K562 (cell line): Measurements from ENCODE around the gene PGF. TPM values are rescaled to one million over a fixed set of nuclear protein-coding genes. Genes with fewer than 3 reads are reported as not detected.
A peak's percentile ranks its signal among the peaks of the same experiment; 100 is the strongest.

Experiments
- ATAC-seq: fragments of 200-7000 bp; cut with Tn5 transposase; 3 replicates; pipeline ENCODE4 v1.9.1; 2020; ENCODE audit warnings: moderate library complexity
- BruUV-seq: library from RNA; stranded (reverse); fragments of 400-500 nt; replicated peaks from 2 replicates; lab custom pipeline; 2021; lab: Mats Ljungman, UMichigan
- CTCF ChIA-PET: fragments of 300-600 bp; formaldehyde crosslinking; extraction: SDS; loops from one replicate; lab custom pipeline; 2021; ENCODE audit warnings: low intra/inter-chr PET ratio; lab: Yijun Ruan, JAX
- POLR2A ChIA-PET: fragments of 300-600, 350-650 bp; sonication (Branson Sonifier 250); formaldehyde crosslinking; extraction: SDS; loops from one replicate; lab custom pipeline; 2021; ENCODE audit warnings: antibody characterized with exemption, inconsistent platforms; lab: Yijun Ruan, JAX
- DNase-seq, 4 experiments: peaks; one replicate each; pipeline versions ENCODE4 v3.0.0 to v3.0.0-alpha.2; 2011 to 2018; ENCODE audit warnings: low spot score in 3 of 4, mixed read lengths in 3 of 4; ENCODE audit errors: extremely low read depth in 1 of 4
- FAIRE-seq: peaks from 2 replicates; lab custom pipeline; 2011; peaks lifted over from hg19 to GRCh38; lab: Jason Lieb, UNC
- H2AFZ ChIP-seq: 2 replicates; pipeline ENCODE4 v1.6.0; 2011; ENCODE audit warnings: low read depth, low read length, control low read depth, inconsistent platforms
- H3K27ac ChIP-seq: fragments of 200-600 bp; 3 replicates; pipeline ENCODE4 v1.8.0; 2011; ENCODE audit warnings: low read depth, mild to moderate bottlenecking, control low read depth, inconsistent platforms, low read length, moderate library complexity, mixed read lengths; ENCODE audit errors: extremely low read depth
- H3K27me3 ChIP-seq, 2 experiments: fragments of 300-600 bp in 1 of 2; 2 replicates in 1 of 2; 3 replicates in 1 of 2; pipeline versions ENCODE4 v1.6.0 to v1.8.0; 2011; ENCODE audit warnings: inconsistent platforms in 2 of 2, low read length in 2 of 2, mild to moderate bottlenecking in 1 of 2, mixed read lengths in 1 of 2, moderate library complexity in 1 of 2; ENCODE audit not compliant: control insufficient read depth in 2 of 2, insufficient read depth in 2 of 2
- H3K36me3 ChIP-seq: fragments of 300-600 bp; 3 replicates; pipeline ENCODE4 v1.8.0; 2011; ENCODE audit warnings: mild to moderate bottlenecking, low read length, inconsistent platforms; ENCODE audit not compliant: control insufficient read depth, insufficient read depth
- H3K4me1 ChIP-seq, 2 experiments: fragments of 200-600 bp in 1 of 2; replicated peaks in 1 of 2; 2 replicates in 1 of 2; 3 replicates in 1 of 2; pipeline versions ENCODE4 v1.5.1 to v1.8.0; 2011; ENCODE audit warnings: inconsistent platforms in 2 of 2, low read length in 2 of 2, mild to moderate bottlenecking in 1 of 2, mixed read lengths in 1 of 2, moderate library complexity in 1 of 2; ENCODE audit not compliant: control insufficient read depth in 2 of 2, insufficient read depth in 2 of 2
- H3K4me2 ChIP-seq: 2 replicates; pipeline ENCODE4 v1.6.1; 2011; ENCODE audit warnings: low read length, control low read depth, inconsistent platforms, mixed read lengths; ENCODE audit not compliant: insufficient read depth
- H3K4me3 ChIP-seq: fragments of 200-600 bp; sonication (generic), shearing (Covaris generic); 2 replicates; pipeline ENCODE4 v1.5.1; 2016; ENCODE audit warnings: control low read depth, inconsistent platforms
- H3K79me2 ChIP-seq: fragments of 200-600 bp; 3 replicates; pipeline ENCODE4 v1.8.0; 2011; ENCODE audit warnings: low read length, inconsistent platforms; ENCODE audit not compliant: control insufficient read depth, insufficient read depth
- H3K9ac ChIP-seq, 2 experiments: 2 replicates each; pipeline versions ENCODE4 v1.6.0 to v1.6.1; 2011; ENCODE audit warnings: low read depth in 2 of 2, low read length in 2 of 2, control low read depth in 1 of 2, inconsistent platforms in 1 of 2, mild to moderate bottlenecking in 1 of 2, mixed read lengths in 1 of 2; ENCODE audit not compliant: insufficient read depth in 1 of 2
- H3K9me1 ChIP-seq: one replicate; pipeline ENCODE4 v1.6.0; 2011; ENCODE audit warnings: inconsistent platforms, mild to moderate bottlenecking, low read length, moderate library complexity; ENCODE audit not compliant: control insufficient read depth, insufficient read depth
- H3K9me3 ChIP-seq: replicated peaks from 2 replicates; pipeline ENCODE4 v1.5.1; 2011; ENCODE audit warnings: low read depth, low read length, inconsistent platforms; ENCODE audit not compliant: control insufficient read depth, insufficient read depth
- H4K20me1 ChIP-seq: replicated peaks from 2 replicates; pipeline ENCODE4 v1.6.1; 2011; ENCODE audit warnings: low read length, inconsistent platforms, mixed read lengths; ENCODE audit not compliant: control insufficient read depth, insufficient read depth
- BRF1 ChIP-seq: IDR thresholded peaks from 3 replicates; pipeline ENCODE4 v1.6.1; 2011; ENCODE audit warnings: borderline replicate concordance, mild to moderate bottlenecking; ENCODE audit not compliant: insufficient read length; ENCODE audit errors: extremely low read depth
- CAMTA2 ChIP-seq: fragments of 250-450 bp; sonication (Bioruptor Pico); conservative IDR thresholded peaks from 2 replicates; pipeline ENCODE4 v1.5.1; 2022
- CTBP1 ChIP-seq: fragments of 450-650 bp; IDR thresholded peaks from 2 replicates; pipeline ENCODE4 v1.6.1; 2016; ENCODE audit warnings: borderline replicate concordance
- ELF2 ChIP-seq: fragments of 250-450 bp; sonication (Bioruptor Pico); IDR thresholded peaks from 2 replicates; pipeline ENCODE4 v1.5.0; 2021; ENCODE audit warnings: mild to moderate bottlenecking
- JUND ChIP-seq, 2 experiments: IDR thresholded peaks; 2 replicates in 1 of 2; 3 replicates in 1 of 2; pipeline ENCODE4 v1.6.1; 2011; ENCODE audit warnings: borderline replicate concordance in 2 of 2, low read depth in 2 of 2, low read length in 2 of 2, improper control_type of control experiment in 1 of 2, missing biosample characterization in 1 of 2, missing genetic modification characterization in 1 of 2, missing genetic modification reagents in 1 of 2
- KAT8 ChIP-seq: fragments of 450-650 bp; IDR thresholded peaks from 2 replicates; pipeline ENCODE4 v1.6.1; 2016; ENCODE audit warnings: low read depth, mild to moderate bottlenecking
- LEF1 ChIP-seq: fragments of 450-650 bp; IDR thresholded peaks from 2 replicates; pipeline ENCODE4 v1.6.1; 2016; ENCODE audit warnings: mild to moderate bottlenecking
- NCOA2 ChIP-seq, 2 experiments: fragments of 450-650 bp; IDR thresholded peaks; 2 replicates each; pipeline ENCODE4 v1.6.1; 2018; ENCODE audit warnings: mild to moderate bottlenecking in 2 of 2, moderate library complexity in 1 of 2; ENCODE audit not compliant: partially characterized antibody in 2 of 2
- RFX1 ChIP-seq: fragments of 450-650 bp; IDR thresholded peaks from 2 replicates; pipeline ENCODE4 v1.6.1; 2016; ENCODE audit warnings: mild to moderate bottlenecking, moderate library complexity
- STAT5A ChIP-seq: IDR thresholded peaks from 2 replicates; pipeline ENCODE4 v1.6.1; 2012; ENCODE audit warnings: low read length, inconsistent platforms, borderline replicate concordance
- TEAD1 ChIP-seq, 2 experiments: fragments of 450-650 bp in 1 of 2; sonication (generic) in 1 of 2; formaldehyde crosslinking; IDR thresholded peaks; 2 replicates each; pipeline versions ENCODE4 v1.4.0 to v1.8.0; 2020 to 2022; ENCODE audit warnings: mild to moderate bottlenecking in 2 of 2, missing genetic modification reagents in 1 of 2
- ZBTB17 ChIP-seq: fragments of 450-650 bp; formaldehyde crosslinking; IDR thresholded peaks from 2 replicates; pipeline ENCODE4 v1.4.0; 2020; ENCODE audit warnings: mild to moderate bottlenecking
- ZFX ChIP-seq: sonication (generic); formaldehyde crosslinking; IDR thresholded peaks from 2 replicates; pipeline ENCODE4 v1.8.0; 2022; ENCODE audit warnings: mild to moderate bottlenecking, missing genetic modification reagents, moderate library complexity
- WGBS: fragments of 100-300 bp; shearing (Covaris generic); methylation state at CpG from one replicate; pipeline ENCODE4 v1.1.6; 2016; ENCODE audit warnings: low coverage, mixed read lengths; ENCODE audit not compliant: insufficient coverage; ENCODE audit errors: missing lambda C conversion rate; 5-methylcytosine and 5-hydroxymethylcytosine counted together
- in situ Hi-C: fragments of 300-500 bp; cut with MboI; formaldehyde crosslinking; loops from 4 replicates; pipeline ENCODE4 v1.15.0; 2018; ENCODE audit warnings: inconsistent platforms, mixed read lengths
- intact Hi-C: fragments of 100-400 bp; cut with micrococcal nuclease; formaldehyde crosslinking; loops from 2 replicates; pipeline ENCODE4 v1.14.2; 2022
- polyA plus RNA-seq, 8 experiments: library from polyadenylated mRNA; depleted of rRNA in 4 of 8; stranded (reverse) in 5 of 8; unstranded in 3 of 8; fragments of >200 nt; fragmentation: Nextera tagmentation in 2 of 8; fragmentation: Illumina TruSeq in 1 of 8; extraction: Ambion mirVana in 2 of 8; extraction: Trizol in 1 of 8; gene quantifications; 2 replicates each; pipeline versions ENCODE4 v1.2.1 to v1.2.3, GENCODE V29; 2011 to 2014; ENCODE audit warnings: inconsistent platforms in 1 of 8, missing spikeins in 1 of 8
- total RNA-seq, 7 experiments: library from RNA; depleted of rRNA in 6 of 7; stranded (reverse); fragments of >200 nt in 6 of 7; fragmentation: Illumina TruSeq in 2 of 7; extraction: Trizol in 2 of 7; gene quantifications; 2 replicates each; pipeline versions ENCODE4 v1.2.1 to v1.2.3, GENCODE V29; 2011 to 2021; ENCODE audit warnings: low replicate concordance in 1 of 7
- TF ChIP-seq, protein P1 (sequence below): fragments of 450-650 bp; IDR thresholded peaks from 2 replicates; pipeline ENCODE4 v1.6.1; 2017; ENCODE audit warnings: mild to moderate bottlenecking, moderate library complexity
- TF ChIP-seq, protein P2 (sequence below), 2 experiments: fragments of 450-650 bp in 1 of 2; sonication (generic) in 1 of 2; formaldehyde crosslinking; conservative IDR thresholded peaks; 2 replicates each; pipeline versions ENCODE4 v1.4.0 to v1.8.1; 2020 to 2022; ENCODE audit warnings: mild to moderate bottlenecking in 1 of 2, missing genetic modification reagents in 1 of 2
- TF ChIP-seq, protein P3 (sequence below): fragments of 450-650 bp; formaldehyde crosslinking; IDR thresholded peaks from 2 replicates; pipeline ENCODE4 v1.4.0; 2020; ENCODE audit warnings: mild to moderate bottlenecking, moderate library complexity
- TF ChIP-seq, protein P4 (sequence below): sonication (generic); formaldehyde crosslinking; IDR thresholded peaks from 2 replicates; pipeline ENCODE4 v1.4.0; 2020; ENCODE audit warnings: mild to moderate bottlenecking, missing genetic modification reagents

Gene PGF
- total and polyA plus RNA-seq, 9 of the 15 experiments (the other 6 are each of a cell fraction or from before 2014, with no cell fraction given), result 0.04 to 0.44 (median 0.18) TPM

DNA sequence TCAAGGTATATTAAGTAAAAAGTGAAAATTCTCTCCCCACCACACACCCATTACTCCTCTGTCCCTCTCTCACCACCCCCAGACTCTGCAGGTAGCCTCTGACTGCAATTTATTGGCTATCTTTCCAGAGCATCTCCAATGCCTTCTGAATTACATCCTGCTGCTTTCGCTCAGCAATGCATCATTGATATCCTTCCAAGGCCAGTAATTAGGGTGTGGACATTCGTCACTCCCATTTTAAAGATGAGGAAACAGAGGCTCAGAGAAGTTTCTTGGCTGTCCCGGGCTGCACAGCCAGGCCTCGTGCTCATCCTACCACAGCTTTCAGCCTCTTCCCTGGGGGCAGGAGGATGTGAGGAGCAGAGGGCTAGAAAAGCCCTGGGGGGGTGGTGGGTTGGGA is 23.6 kb upstream of the PGF start (continued):
- TF ChIP-seq BRF1 (no peak), JUND (IDR thresholded peaks at IDR 0.05; ENCODE audit: borderline replicate concordance, low read depth, low read length) (no peak), JUND (tag; IDR thresholded peaks at IDR 0.05; ENCODE audit: borderline replicate concordance, low read depth, low read length) (no peak), STAT5A (no peak), ZFX (CRISPR knock-in tag) (no peak), RFX1 (no peak), TEAD1 (CRISPR knock-in tag; IDR thresholded peaks at IDR 0.05) (no peak)

DNA sequence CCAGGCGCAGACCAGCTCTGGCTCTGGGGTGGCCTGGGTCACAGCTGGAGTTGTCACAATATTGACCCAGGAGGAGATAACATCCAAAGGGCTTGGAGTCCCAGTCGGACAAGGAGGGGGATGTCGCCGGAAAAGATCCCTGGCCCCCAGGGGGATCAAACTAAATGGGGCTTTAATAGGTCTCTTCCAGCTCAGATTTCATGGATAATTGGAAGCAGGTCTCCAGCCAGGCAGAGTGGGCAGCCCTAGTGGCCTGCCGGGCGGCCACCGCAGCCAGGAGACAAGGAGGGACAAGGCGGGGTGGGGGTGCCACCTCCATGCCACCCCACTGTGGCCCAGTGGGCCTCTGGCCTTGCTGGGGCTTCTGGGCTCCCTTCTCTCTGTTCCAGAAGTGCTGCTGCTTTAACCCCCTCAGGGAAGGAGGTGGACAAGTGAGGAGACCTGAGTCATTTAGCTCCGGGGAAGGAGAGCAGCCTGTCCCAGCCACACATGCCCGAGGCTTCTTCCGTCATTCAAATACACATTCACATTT is 23.1 kb upstream of the PGF start:
- H3K36me3 ChIP-seq, result no peaks in the 10 kb centered on the region
- H2AFZ ChIP-seq, result no peak overlapping the region
- WGBS, result 22% methylated on average over 6 of the region's 11 CpGs
- H3K27me3 ChIP-seq, result no peaks in the 10 kb centered on the region
- H3K9me1 ChIP-seq, result no peaks in the 10 kb centered on the region
- intact Hi-C loops (no loop called here), in situ Hi-C loops (no loop called here)
- H3K4me3 ChIP-seq, result no peak overlapping the region
- no peaks in the 10 kb centered on the region for H3K79me2 ChIP-seq
- POLR2A ChIA-PET, result no interaction called here
- no peak overlapping the region for H3K9ac ChIP-seq
- CTCF ChIA-PET, result no interaction called here
- BruUV-seq, result no TSS peak
- H3K9me3 ChIP-seq, result no peaks in the 10 kb centered on the region
- H3K4me1 ChIP-seq, result peaks cover 0 to 27% of the 10 kb centered on the region in 2 experiments; a peak in 2 of 5 replicates
- H3K4me2 ChIP-seq, result no peak overlapping the region
- no peak overlapping the region for H3K27ac ChIP-seq
- no peak for ATAC-seq
- no peaks in the 10 kb centered on the region for H4K20me1 ChIP-seq
- no peak for FAIRE-seq
- DNase-seq, result peak in 1 of 4 experiments; percentile 9
- no peak for TF ChIP-seq KAT8
- no peak for TF ChIP-seq ZBTB17 (CRISPR knock-in tag)
- TF ChIP-seq, protein P1, sequence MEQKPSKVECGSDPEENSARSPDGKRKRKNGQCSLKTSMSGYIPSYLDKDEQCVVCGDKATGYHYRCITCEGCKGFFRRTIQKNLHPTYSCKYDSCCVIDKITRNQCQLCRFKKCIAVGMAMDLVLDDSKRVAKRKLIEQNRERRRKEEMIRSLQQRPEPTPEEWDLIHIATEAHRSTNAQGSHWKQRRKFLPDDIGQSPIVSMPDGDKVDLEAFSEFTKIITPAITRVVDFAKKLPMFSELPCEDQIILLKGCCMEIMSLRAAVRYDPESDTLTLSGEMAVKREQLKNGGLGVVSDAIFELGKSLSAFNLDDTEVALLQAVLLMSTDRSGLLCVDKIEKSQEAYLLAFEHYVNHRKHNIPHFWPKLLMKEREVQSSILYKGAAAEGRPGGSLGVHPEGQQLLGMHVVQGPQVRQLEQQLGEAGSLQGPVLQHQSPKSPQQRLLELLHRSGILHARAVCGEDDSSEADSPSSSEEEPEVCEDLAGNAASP, result no peak
- no peak for TF ChIP-seq NCOA2 (IDR thresholded peaks at IDR 0.05; ENCODE audit: partially characterized antibody in 2 of 2)
- TF ChIP-seq, protein P2, sequence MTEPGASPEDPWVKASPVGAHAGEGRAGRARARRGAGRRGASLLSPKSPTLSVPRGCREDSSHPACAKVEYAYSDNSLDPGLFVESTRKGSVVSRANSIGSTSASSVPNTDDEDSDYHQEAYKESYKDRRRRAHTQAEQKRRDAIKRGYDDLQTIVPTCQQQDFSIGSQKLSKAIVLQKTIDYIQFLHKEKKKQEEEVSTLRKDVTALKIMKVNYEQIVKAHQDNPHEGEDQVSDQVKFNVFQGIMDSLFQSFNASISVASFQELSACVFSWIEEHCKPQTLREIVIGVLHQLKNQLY (CRISPR knock-in tag; conservative IDR thresholded peaks at IDR 0.05), result no peak
- TF ChIP-seq, protein P3, sequence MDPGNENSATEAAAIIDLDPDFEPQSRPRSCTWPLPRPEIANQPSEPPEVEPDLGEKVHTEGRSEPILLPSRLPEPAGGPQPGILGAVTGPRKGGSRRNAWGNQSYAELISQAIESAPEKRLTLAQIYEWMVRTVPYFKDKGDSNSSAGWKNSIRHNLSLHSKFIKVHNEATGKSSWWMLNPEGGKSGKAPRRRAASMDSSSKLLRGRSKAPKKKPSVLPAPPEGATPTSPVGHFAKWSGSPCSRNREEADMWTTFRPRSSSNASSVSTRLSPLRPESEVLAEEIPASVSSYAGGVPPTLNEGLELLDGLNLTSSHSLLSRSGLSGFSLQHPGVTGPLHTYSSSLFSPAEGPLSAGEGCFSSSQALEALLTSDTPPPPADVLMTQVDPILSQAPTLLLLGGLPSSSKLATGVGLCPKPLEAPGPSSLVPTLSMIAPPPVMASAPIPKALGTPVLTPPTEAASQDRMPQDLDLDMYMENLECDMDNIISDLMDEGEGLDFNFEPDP (CRISPR knock-in tag), result no peak
- TF ChIP-seq, protein P4, sequence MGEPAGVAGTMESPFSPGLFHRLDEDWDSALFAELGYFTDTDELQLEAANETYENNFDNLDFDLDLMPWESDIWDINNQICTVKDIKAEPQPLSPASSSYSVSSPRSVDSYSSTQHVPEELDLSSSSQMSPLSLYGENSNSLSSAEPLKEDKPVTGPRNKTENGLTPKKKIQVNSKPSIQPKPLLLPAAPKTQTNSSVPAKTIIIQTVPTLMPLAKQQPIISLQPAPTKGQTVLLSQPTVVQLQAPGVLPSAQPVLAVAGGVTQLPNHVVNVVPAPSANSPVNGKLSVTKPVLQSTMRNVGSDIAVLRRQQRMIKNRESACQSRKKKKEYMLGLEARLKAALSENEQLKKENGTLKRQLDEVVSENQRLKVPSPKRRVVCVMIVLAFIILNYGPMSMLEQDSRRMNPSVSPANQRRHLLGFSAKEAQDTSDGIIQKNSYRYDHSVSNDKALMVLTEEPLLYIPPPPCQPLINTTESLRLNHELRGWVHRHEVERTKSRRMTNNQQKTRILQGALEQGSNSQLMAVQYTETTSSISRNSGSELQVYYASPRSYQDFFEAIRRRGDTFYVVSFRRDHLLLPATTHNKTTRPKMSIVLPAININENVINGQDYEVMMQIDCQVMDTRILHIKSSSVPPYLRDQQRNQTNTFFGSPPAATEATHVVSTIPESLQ (CRISPR knock-in tag), result no peak
- no peak for TF ChIP-seq ELF2 (CRISPR knock-in tag)
- no peak for TF ChIP-seq CTBP1
- no peak for TF ChIP-seq CAMTA2
- no peak for TF ChIP-seq LEF1
